ENCODE data around the gene SEMA5A. TPM values are rescaled to one million over a fixed set of nuclear protein-coding genes. Genes with fewer than 3 reads are reported as not detected.

SEMA5A gene
- total RNA-seq, 2 donors from 2014 or later = 17.6 to 34.1 TPM

DNA sequence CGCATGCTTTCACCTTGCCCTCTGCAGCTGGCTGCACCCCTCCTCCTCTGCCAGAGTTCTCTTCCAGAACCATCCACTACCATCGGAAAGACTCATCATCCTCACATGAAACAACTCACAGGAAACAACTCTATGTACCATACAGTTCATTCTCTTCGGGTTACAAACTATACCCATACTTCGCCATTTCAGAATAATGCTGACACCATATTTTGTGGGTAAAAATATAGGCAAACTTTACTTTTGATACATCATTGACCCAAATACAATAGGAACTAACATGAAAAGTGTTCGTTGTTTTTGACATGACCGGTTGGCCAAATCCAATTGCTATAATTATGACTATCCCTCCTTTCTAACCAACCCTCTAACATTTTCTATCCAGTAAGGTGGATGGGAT lies 421.0 kb downstream of the SEMA5A start:
- no peak for DNase-seq (ENCODE audit: low spot score)
- intact Hi-C loops (cut with DNase I) = no loop called here

DNA sequence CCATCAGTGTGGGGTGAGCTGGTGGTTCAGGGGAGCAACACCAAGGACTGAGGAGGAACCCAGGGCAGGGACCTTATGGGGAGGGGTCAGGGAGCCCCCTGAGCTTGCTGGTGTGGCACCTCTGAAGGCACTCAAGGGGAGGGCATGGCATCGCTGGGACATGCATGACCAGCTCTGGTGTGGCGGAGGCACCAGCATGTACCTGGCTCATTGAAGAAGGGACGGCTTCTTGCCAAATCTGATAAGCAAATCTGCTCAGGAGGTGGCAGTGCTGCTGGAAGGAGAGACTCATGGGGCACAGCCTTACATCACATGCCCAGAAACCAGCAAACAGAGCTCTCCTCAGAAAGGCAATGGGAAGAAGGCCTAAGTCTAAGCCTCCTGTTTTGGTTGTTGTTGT lies 421.8 kb downstream of the SEMA5A start:
- DNase-seq (ENCODE audit: low spot score) = no peak
- intact Hi-C loops (cut with DNase I) = no loop called here

DNA sequence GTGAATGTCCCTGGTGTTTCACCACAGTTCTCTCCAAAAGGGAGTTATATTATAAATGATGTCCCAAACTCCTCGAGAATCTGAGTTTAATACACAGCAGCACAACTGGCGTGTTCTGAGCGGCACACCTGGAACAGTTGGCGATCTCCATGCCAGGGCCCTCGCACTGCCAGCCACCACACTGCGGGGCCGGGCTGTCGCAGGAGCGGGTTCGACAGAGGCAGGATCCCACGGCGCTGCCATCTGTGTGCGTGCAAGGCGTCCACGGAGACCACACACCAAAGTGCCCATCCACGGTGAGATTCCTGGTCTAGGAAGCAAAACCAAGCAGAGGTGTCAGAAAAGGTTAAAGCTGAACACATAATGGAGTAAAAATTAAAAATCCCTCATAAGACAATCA lies 423.3 kb downstream of the SEMA5A start:
- no peak for DNase-seq (ENCODE audit: low spot score)
- intact Hi-C loops (cut with DNase I) = no loop called here

DNA sequence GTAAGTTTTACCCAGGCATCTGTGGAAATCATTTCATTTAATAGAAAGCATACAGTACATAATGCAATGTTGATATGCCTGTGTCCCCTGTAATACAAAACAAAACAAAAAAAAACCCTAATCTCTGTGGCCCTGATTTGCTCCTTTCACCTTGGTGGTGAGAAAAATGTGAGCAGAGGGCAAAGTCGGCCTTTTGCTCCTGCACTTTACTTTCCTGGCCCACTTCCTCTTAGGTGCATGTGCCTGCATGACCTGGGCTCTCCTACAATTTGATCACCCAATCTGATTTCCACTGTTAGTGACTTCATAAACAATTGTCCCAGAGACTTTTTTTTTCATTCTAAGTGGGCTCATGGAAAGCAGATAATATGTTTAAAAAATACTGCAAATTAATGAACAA lies 424.3 kb downstream of the SEMA5A start:
- no peak for DNase-seq (ENCODE audit: low spot score)
- intact Hi-C loops (cut with DNase I) = no loop called here

DNA sequence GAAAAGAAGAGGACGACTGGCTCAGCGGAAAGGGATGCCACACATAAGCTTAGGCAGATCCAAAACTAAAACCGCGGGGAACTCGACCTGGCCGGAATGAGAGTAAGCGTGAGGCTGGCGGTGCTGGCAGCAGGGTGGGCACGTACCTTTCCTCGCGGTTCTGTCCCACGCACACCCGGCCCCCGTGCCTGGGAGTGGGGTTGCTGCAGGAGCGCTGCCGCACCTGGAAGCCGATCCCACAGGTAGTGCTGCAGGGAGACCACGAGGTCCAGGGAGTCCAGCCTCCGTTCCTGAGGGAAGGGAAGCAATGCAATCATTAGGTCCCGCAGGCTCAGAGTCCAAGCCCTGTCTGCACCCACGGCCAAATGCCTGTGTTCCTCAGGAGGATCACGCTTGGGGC lies 427.0 kb downstream of the SEMA5A start:
- peak; percentile 78 for DNase-seq (ENCODE audit: low spot score)
- intact Hi-C loops (cut with DNase I) = no loop called here

DNA sequence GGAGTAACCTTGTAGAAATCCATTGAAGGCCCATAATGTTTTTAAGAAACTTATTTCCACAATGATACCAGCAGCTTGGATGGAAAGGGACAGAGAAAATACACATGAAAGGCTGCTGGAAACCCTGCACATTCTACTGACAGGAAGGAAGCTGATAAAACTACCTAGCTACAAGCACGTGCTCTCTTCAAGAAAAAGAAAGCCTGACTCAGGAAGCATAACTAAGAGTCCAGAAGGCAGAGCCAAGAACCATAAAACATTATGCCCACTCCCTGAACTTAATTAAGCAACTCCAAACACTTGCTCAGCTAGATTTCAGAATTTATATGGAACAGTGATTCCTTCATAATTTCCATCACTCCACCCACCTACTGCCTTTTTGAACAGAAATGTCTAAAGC lies 430.8 kb downstream of the SEMA5A start:
- intact Hi-C loops (cut with DNase I) = no loop called here
- DNase-seq (ENCODE audit: low spot score) = no peak

DNA sequence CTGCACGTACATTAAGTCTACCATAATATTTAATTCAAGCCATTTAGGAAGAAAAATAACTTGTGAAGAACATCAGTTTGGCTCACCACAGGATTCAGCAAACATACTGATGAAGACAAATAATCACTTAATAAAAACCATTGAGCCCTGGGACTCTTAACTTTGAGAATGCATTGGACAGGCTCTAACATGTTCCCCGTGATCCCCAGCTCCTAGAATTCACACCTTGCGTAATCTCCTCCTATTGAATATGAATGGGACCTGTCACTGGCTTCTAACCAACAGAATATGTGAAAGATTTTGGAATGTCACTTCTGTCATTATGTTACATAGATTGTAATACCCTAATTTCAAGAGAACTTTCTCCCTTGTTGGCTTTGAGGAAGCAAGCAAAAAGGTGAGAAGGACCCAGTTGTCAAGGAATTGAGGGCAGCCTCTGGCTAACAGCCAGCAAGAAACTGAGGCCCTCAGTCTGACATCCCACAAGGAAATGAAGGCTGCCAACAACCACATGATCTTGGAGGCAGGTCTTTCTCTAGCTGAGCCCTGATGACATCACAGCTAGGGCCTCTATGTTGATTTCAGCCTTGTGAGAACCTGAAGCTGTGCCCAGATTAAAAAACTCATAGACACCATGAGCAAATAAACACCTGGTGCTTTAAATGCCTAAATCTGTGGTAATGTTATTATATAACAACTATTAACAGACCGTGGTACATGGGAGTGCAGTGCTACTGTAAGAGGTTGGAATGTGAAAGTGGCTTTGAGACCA lies 433.2 kb downstream of the SEMA5A start:
- no peak for DNase-seq (ENCODE audit: low spot score)
- intact Hi-C loops (cut with DNase I) = no loop called here

DNA sequence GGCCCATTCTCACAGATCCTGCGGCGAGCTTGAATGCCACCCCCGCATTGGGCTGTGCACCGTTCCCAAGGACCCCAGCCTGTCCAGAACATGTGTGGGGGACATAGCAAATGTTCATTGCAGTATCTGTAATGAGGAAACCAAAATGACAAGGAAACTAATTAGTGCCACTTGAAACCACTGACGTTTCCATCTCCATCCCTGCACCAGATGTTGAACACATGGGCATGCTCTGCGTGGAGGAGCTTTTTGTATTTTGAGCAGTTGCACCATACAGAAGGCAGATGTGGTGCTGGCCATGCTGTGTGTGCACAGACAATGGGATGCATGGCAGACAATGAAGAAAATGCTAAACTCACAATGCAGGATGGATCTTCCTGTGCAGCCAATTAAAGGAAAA lies 437.7 kb downstream of the SEMA5A start:
- DNase-seq (ENCODE audit: low spot score) = no peak
- intact Hi-C loops (cut with DNase I) = no loop called here

DNA sequence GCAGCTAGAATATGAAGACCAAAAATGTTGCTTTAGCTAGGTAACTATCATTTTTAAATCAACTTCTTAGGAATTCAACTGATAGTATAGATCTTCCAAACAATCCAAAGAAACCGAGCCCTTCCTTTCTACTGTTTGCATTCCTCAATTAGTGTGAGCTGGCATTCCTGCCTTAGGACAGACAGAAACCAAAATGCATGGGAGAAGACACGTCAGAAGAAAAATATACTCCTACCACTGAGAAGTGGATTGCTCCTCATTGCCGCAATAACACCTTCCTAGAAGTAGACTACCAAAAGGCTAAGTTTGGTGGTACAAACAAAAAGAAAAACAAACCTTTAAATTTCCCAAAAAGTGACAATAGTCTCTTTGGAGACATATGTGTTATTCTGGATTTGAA lies 440.0 kb downstream of the SEMA5A start:
- no peak for DNase-seq (ENCODE audit: low spot score)
- intact Hi-C loops (cut with DNase I) = no loop called here

DNA sequence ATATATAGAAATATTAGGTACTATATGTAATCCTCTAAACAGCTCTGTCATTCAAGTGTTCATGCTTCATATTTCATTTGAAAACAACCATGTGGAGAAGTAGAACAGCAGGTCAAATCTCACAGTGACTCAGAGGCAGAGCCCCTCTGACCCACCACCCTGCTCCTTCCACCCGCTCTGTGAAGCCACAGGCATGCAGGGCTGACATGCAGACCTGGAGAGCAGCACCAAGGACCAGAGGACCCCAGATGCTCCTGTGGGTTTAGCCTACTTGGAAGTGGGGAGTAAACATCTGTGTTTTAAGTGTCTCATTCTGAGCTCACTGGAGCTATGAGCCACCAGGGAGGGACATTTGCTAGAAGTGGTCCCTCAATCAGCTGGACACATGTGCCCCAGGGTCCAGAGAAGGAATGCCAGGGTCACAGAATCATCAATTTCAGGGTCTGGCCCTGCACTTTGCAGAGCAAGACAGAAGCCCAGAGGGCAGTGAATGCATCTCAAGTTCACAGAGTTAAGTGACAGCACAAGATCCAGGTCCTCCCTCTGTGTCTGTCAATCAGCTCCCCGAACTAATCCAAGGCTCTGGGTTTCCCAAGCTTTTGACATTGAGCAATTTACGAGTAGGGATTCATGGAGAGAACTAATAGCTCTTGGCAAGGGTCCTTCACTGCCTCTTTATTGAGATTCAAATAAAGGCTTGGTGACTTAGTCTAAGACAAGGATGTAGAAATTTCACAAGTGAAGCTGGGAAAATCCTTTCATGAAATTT lies 441.1 kb downstream of the SEMA5A start:
- DNase-seq (ENCODE audit: low spot score) = no peak
- intact Hi-C loops (cut with DNase I) = no loop called here

DNA sequence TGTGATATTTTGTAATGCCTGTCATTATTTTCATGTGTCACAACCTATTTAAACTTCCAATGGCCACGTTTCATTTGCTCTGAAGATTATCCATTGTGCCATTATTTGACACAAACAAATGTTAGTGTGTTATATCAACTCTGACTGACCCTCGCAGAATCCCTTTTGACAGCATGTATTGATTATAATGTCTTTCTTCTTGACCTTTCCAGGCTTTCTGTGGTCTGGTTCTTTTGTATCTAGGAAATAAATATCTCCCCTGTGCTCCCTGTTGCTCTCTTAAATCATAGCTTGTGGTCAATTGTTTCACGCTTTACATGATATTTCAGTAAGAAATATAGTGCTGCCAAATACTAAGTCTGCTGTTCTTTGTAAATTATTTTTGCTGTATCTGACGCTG lies 442.6 kb downstream of the SEMA5A start:
- intact Hi-C loops (cut with DNase I) = no loop called here
- DNase-seq (ENCODE audit: low spot score) = no peak

DNA sequence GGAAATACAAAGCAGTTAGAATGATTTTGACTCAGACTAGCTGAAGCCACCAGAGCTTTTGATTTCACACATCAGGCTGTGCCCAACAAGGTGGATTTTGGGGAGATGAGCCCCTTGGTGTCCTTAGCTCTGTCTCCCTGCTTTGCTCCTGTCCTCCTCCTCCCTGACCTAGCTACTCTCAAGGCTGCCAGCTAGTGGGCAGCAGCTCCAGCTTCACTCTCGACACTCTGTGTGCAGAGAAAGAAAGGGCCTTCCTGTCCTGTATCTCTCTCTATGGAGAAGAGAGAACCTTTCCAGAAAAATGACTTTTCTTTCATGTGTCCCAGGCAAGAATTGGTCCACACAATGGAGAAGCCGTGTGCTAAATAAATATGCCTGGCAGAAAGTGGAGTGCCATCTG lies 446.2 kb downstream of the SEMA5A start:
- no peak for DNase-seq (ENCODE audit: low spot score)
- intact Hi-C loops (cut with DNase I) = no loop called here

DNA sequence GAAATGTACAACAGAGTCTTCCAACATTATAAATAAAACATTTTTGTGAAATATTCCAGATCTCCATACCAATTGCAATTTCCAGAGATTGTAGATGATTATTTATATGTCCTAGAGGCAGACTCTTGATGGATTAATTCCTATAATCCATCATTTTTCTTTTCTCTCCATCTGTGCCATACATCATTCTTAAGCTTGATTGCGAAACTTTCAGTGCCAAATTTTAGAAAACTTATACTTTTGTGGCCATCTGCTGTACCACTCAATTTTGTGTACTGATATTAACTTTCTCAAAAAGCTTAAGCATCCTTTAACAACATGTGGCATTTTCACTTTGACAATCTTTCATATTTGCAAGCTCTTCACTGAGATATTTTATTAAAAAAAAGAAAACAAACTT lies 446.9 kb downstream of the SEMA5A start:
- intact Hi-C loops (cut with DNase I) = no loop called here
- DNase-seq (ENCODE audit: low spot score) = no peak

DNA sequence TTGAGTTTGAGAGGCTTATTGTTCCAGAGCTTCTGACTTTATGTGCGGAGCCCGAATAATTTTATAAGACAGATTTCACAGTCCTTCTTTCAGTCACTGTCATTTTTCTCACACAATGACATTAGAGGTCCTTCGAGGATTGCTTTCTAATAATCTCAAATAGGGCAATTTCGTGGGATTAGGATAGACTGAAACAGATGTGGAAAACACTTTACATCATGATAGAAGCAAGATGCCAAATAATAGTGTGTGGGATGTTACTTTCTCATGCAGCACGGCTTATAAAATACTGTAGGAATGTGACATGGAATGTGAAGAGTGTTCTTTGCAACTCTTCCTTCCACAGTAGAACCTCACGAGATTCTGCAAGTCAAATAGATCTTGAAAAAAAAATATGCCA lies 451.3 kb downstream of the SEMA5A start:
- no peak for DNase-seq (ENCODE audit: low spot score)
- intact Hi-C loops (cut with DNase I) = loop anchor here in 1 of 2 donors (5.0 kb wide), 1 partner anchor 1203 kb away; no protein-coding TSS in a partner anchor

DNA sequence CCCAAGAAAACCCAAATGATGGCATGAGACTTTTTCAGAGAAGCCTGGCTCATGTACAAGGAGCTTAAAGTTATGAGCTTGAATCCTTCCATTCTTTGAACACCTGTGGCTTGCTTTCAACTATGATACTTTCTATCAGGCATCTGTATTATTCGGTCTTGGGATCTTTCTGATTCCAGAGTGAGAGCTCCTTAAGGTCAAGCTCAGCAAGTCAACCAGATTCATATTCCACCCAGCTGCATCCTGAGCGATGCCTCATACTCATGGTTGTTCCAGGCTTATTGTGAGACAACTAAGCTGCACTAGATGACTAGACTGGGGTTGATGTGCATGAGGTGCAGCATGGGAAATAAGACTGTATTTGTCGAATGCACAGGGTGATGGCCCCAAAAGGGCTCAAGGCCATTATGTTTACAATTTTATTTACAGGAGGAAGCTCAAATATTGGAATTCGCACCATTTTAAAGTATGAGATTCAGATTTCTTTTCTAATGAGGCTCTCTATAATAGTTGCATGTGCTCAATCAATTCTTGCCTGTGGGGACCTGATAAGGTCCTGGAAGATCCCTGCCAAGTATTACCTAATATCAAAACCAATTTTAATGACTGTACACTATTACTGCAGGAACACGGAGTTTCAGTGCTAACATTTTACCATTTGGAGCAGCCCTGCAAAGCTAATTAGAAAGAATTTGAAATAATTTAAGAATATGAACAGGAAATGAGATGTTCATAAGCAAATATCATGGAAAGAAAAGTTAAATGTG lies 453.8 kb downstream of the SEMA5A start:
- intact Hi-C loops (cut with DNase I) = loop anchor here in 1 of 2 donors (5.0 kb wide), 1 partner anchor 1205 kb away; no protein-coding TSS in a partner anchor
- no peak for DNase-seq (ENCODE audit: low spot score)

DNA sequence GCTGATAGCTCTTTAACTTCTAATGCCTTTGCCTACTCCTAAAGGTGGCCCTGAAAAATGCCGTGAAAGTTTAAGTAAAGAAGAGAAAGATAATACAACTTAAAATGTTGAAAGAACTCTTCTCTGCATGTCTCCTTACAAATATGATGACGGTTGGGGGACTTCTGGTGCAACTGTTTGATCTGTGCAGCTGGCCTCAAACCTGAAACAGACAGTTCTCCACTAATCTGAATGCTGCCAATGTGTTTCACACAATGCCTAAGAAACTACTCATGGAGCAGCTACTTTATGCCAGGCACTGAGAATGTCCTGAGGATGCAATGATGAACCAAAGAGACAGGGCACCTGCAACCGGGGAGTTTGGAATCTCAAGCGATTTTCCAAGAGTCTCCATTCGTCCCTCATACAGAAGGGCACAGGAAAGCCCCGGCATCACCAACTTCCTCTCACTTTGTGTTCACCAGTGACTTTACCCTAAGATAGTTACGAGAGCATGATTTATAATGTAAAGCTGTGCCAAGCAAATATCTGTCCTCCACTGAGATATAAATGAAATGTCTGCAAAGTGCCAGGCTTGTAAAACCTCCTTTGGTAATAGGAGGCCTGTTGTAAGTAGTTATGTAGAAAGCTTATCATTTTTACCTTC lies 455.4 kb downstream of the SEMA5A start:
- no peak for DNase-seq (ENCODE audit: low spot score)
- intact Hi-C loops (cut with DNase I) = loop anchor here in 1 of 2 donors (5.0 kb wide), 1 partner anchor 1207 kb away; no protein-coding TSS in a partner anchor

DNA sequence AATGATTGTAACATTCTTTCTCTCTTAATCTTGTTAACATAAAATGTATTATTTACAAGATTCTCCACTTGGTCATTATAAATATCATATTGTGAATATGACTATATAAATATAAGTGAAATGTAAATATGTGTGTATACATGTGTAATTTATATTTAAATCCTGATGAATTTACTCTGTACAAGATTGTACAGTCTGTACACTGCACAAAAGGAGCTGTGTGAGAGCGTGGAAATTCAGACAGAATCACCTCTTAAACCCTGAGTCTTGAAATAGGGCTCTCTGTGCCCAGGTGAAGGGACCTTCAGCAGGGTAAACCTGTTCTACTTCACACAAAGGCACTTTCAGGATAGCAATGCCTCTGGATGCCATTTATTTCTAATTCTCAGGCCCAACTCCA lies 456.0 kb downstream of the SEMA5A start:
- DNase-seq (ENCODE audit: low spot score) = no peak
- intact Hi-C loops (cut with DNase I) = loop anchor here in 1 of 2 donors (5.0 kb wide), 1 partner anchor 1207 kb away; no protein-coding TSS in a partner anchor

DNA sequence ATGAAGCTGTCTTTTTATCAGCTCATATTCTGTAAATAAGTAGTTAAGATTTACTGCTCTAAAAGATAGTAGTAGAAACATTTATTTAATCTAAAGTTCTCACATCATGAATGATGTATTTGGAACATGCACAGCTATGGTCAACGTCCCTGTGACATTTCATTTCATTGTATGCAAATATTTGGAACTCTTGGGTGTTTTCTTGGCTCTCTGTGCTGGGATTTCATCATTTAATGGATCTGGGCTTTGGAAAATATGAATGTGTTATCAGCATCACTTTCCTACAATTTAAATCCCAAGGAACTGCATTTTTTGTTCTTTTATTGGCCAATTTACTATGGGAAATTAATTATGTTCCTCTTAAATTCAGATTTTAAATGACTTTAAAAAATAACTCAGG lies 462.9 kb downstream of the SEMA5A start:
- intact Hi-C loops (cut with DNase I) = no loop called here
- no peak for DNase-seq (ENCODE audit: low spot score)

DNA sequence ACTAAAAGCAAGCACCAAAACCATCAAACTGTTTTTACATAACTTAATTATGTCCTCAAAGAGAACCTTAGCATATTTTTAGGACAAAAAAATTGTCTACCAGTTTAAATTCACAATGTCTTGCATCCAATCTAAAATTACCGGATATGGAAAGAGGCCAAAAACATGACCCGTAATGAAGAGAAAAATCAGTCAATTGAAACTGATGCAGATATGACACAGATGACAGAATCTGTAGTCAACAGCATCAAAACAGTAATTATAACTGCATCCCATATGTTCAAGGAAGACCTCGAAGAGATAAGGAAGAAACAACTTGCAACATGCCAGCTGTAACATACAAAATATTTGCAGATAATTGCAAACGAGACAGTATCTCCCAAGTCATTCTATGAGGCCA lies 473.2 kb downstream of the SEMA5A start:
- no peak for DNase-seq (ENCODE audit: low spot score)
- intact Hi-C loops (cut with DNase I) = no loop called here

DNA sequence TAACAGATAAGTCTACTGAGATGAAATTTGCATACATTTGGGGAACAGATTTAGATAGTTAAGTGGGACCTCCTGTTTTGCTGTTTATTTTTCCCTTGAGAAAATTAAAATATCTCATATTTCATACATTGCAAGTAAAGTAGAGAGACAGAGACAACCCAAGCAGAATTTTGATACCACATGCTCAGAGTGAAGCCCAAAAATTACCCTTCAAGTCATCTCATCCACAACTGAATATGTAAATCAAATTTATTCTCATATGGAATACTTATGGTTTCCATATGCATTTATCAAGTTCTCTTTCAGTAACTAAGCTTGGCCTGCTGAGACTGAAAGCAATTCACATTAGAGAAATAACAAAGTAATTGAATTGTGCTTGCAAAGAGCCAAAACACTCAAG lies 474.4 kb downstream of the SEMA5A start:
- intact Hi-C loops (cut with DNase I) = no loop called here
- DNase-seq (ENCODE audit: low spot score) = no peak

Measured in posterior vena cava (tissue), 2 donors.